Activated T-cell treated with anti-CD3 and anti-CD28 coated beads for 1 hour (primary cell): ENCODE measurements around the gene ZSWIM5.
"Not testable (repeated sequence)": the region's sequence is repeated elsewhere in the genome, so short reads cannot be mapped to it uniquely, and the experiment has no call there.

Experiments used
- DNase-seq: peaks from one replicate; pipeline ENCODE4 v3.0.0-alpha.2; 2020; ENCODE audit warnings: low read depth

Gene ZSWIM5

GRCh38 chr1:45136984-45137383, 69.4 kb downstream of the ZSWIM5 start:
- DNase-seq = no peak

GRCh38 chr1:45135316-45135715, 71.1 kb downstream of the ZSWIM5 start:
- DNase-seq = no peak

- DNase-seq = no peak
These were observed 71.9 kb downstream of the ZSWIM5 start for GRCh38 chr1:45134461-45134873.

- not testable (repeated sequence) for DNase-seq
These were observed 73.7 kb downstream of the ZSWIM5 start for GRCh38 chr1:45132719-45133118.

- no peak for DNase-seq
These were observed 83.0 kb downstream of the ZSWIM5 start for GRCh38 chr1:45123358-45123757.

GRCh38 chr1:45122724-45123123, 83.7 kb downstream of the ZSWIM5 start:
- no peak for DNase-seq

- no peak for DNase-seq
These were observed 88.6 kb downstream of the ZSWIM5 start for GRCh38 chr1:45117766-45118165.

- no peak for DNase-seq
These were observed 89.6 kb downstream of the ZSWIM5 start for GRCh38 chr1:45116820-45117219.

GRCh38 chr1:45116340-45116739, 90.1 kb downstream of the ZSWIM5 start:
- DNase-seq = no peak

GRCh38 chr1:45115198-45115597, 91.2 kb downstream of the ZSWIM5 start:
- not testable (repeated sequence) for DNase-seq

- DNase-seq = no peak
These were observed 93.7 kb downstream of the ZSWIM5 start for GRCh38 chr1:45112661-45113060.

- DNase-seq = no peak
These were observed 95.2 kb downstream of the ZSWIM5 start for GRCh38 chr1:45111239-45111638.

- no peak for DNase-seq
These were observed 98.6 kb downstream of the ZSWIM5 start for GRCh38 chr1:45107782-45108181.

GRCh38 chr1:45106864-45107263, 99.5 kb downstream of the ZSWIM5 start:
- not testable (repeated sequence) for DNase-seq

GRCh38 chr1:45106156-45106545, 100.3 kb downstream of the ZSWIM5 start:
- DNase-seq = not testable (repeated sequence)

- DNase-seq = not testable (repeated sequence)
These were observed 100.8 kb downstream of the ZSWIM5 start for GRCh38 chr1:45105486-45106155.

GRCh38 chr1:45103534-45103933, 102.9 kb downstream of the ZSWIM5 start:
- DNase-seq = no peak

GRCh38 chr1:45101947-45102346, 104.5 kb downstream of the ZSWIM5 start:
- no peak for DNase-seq

GRCh38 chr1:45101528-45101927, 104.9 kb downstream of the ZSWIM5 start:
- DNase-seq = not testable (repeated sequence)

- no peak for DNase-seq
These were observed 108.5 kb downstream of the ZSWIM5 start for GRCh38 chr1:45097944-45098343.

GRCh38 chr1:45097079-45097478, 109.3 kb downstream of the ZSWIM5 start:
- DNase-seq = no peak

GRCh38 chr1:45095450-45095849, 111.0 kb downstream of the ZSWIM5 start:
- no peak for DNase-seq

- not testable (repeated sequence) for DNase-seq
These were observed 112.0 kb downstream of the ZSWIM5 start for GRCh38 chr1:45094371-45094770.

- no peak for DNase-seq
These were observed 113.1 kb downstream of the ZSWIM5 start for GRCh38 chr1:45093334-45093733.
